Endothelial cell of umbilical vein (primary cell): ENCODE measurements around the gene MAP3K1. TPM values are rescaled to one million over a fixed set of nuclear protein-coding genes. Genes with fewer than 3 reads are reported as not detected.

ENCODE experiments used
- BruUV-seq: library from RNA; stranded (reverse); fragments of 400-500 nt; replicated peaks from 2 replicates; lab custom pipeline; 2021; lab: Mats Ljungman, UMichigan
- CTCF ChIA-PET: fragments of 300-600, 350-600 bp; sonication (Branson Sonifier 250); formaldehyde crosslinking; loops from one replicate; lab custom pipeline; 2021; ENCODE audit warnings: antibody characterized with exemption, inconsistent platforms; lab: Charles Lee
- POLR2A ChIA-PET: fragments of 300-600, 350-600 bp; sonication (Branson Sonifier 250); formaldehyde crosslinking; loops from one replicate; lab custom pipeline; 2021; ENCODE audit warnings: antibody characterized with exemption, inconsistent platforms; lab: Charles Lee
- DNase-seq: peaks from one replicate; pipeline ENCODE4 v3.0.0-alpha.2; 2011; ENCODE audit warnings: low read depth, low spot score
- FAIRE-seq: peaks from 2 replicates; lab custom pipeline; 2011; peaks lifted over from hg19 to GRCh38; lab: Jason Lieb, UNC
- H2AFZ ChIP-seq: 2 replicates; pipeline ENCODE4 v1.6.0; 2012; ENCODE audit warnings: low read depth, low read length, control low read depth, inconsistent platforms
- H3K27ac ChIP-seq: 2 replicates; pipeline ENCODE4 v1.5.1; 2011; ENCODE audit warnings: low read depth, mild to moderate bottlenecking, control low read depth, low read length, moderate library complexity; ENCODE audit not compliant: insufficient read depth
- H3K27me3 ChIP-seq, 2 experiments: 2 replicates each; pipeline versions ENCODE4 v1.6.0 to v1.6.1; 2011; ENCODE audit warnings: low read length in 2 of 2, mixed read lengths in 1 of 2; ENCODE audit not compliant: control insufficient read depth in 2 of 2, insufficient read depth in 2 of 2
- H3K36me3 ChIP-seq, 2 experiments: 2 replicates in 1 of 2; 3 replicates in 1 of 2; pipeline ENCODE4 v1.5.1; 2011; ENCODE audit warnings: low read length in 2 of 2, mild to moderate bottlenecking in 1 of 2, moderate library complexity in 1 of 2; ENCODE audit not compliant: control insufficient read depth in 2 of 2, insufficient read depth in 2 of 2; ENCODE audit errors: extremely low read depth in 1 of 2
- H3K4me1 ChIP-seq: 3 replicates; pipeline ENCODE4 v1.5.1; 2011; ENCODE audit warnings: mild to moderate bottlenecking, low read length; ENCODE audit not compliant: control insufficient read depth, insufficient read depth; ENCODE audit errors: extremely low read depth
- H3K4me2 ChIP-seq: 2 replicates; pipeline ENCODE4 v1.6.1; 2011; ENCODE audit warnings: low read length, control low read depth, mixed read lengths; ENCODE audit not compliant: insufficient read depth
- H3K4me3 ChIP-seq, 3 experiments: fragments of 200-600 bp in 1 of 3; sonication (generic), shearing (Covaris generic) in 1 of 3; replicated peaks in 1 of 3; 2 replicates each; pipeline ENCODE4 v1.5.1; 2011 to 2016; ENCODE audit warnings: control low read depth in 3 of 3, low read length in 3 of 3, mild to moderate bottlenecking in 2 of 3, inconsistent platforms in 1 of 3, low read depth in 1 of 3, moderate library complexity in 1 of 3; ENCODE audit not compliant: insufficient read depth in 1 of 3
- H3K79me2 ChIP-seq: 2 replicates; pipeline ENCODE4 v1.6.0; 2012; ENCODE audit warnings: low read length, inconsistent platforms; ENCODE audit not compliant: control insufficient read depth, insufficient read depth
- H3K9ac ChIP-seq: replicated peaks from 2 replicates; pipeline ENCODE3; 2011; ENCODE audit warnings: low read length, control low read depth; ENCODE audit not compliant: insufficient read depth; ENCODE audit errors: extremely low read depth
- H3K9me1 ChIP-seq: replicated peaks from 3 replicates; pipeline ENCODE4 v1.6.0; 2011; ENCODE audit warnings: mild to moderate bottlenecking, low read length; ENCODE audit not compliant: control insufficient read depth, insufficient read depth; ENCODE audit errors: extremely low read depth
- H3K9me3 ChIP-seq: replicated peaks from 2 replicates; pipeline ENCODE4 v1.5.1; 2012; ENCODE audit warnings: low read length, inconsistent platforms; ENCODE audit not compliant: control insufficient read depth, insufficient read depth
- H4K20me1 ChIP-seq: replicated peaks from 2 replicates; pipeline ENCODE3; 2011; ENCODE audit warnings: mild to moderate bottlenecking, low read length; ENCODE audit not compliant: control insufficient read depth, insufficient read depth; ENCODE audit errors: extremely low read depth
- EZH2 ChIP-seq: IDR thresholded peaks from 2 replicates; pipeline ENCODE4 v1.6.1; 2012; ENCODE audit warnings: borderline replicate concordance, low read depth, mild to moderate bottlenecking, moderate library complexity, low read length, inconsistent platforms; ENCODE audit not compliant: severe bottlenecking
- FOS ChIP-seq: IDR thresholded peaks from 2 replicates; pipeline ENCODE4 v1.6.1; 2011; ENCODE audit warnings: mild to moderate bottlenecking, low read length, moderate library complexity, borderline replicate concordance; ENCODE audit not compliant: insufficient read depth
- GATA2 ChIP-seq: IDR thresholded peaks from 2 replicates; pipeline ENCODE4 v1.7.0; 2011; ENCODE audit warnings: low read depth, mild to moderate bottlenecking, moderate library complexity, mixed read lengths, low read length; ENCODE audit not compliant: insufficient read length, insufficient read depth
- JUN ChIP-seq: IDR thresholded peaks from 2 replicates; pipeline ENCODE4 v1.6.1; 2011; ENCODE audit warnings: borderline replicate concordance, low read depth; ENCODE audit not compliant: insufficient read length, insufficient read depth
- MAX ChIP-seq: IDR thresholded peaks from 2 replicates; pipeline ENCODE4 v1.6.1; 2011; ENCODE audit not compliant: insufficient read depth, insufficient read length
- MYC ChIP-seq: IDR thresholded peaks from one replicate; pipeline ENCODE4 v1.6.1; 2011; ENCODE audit warnings: mild to moderate bottlenecking, low read depth, low read length
- POLR2A ChIP-seq: IDR thresholded peaks from 2 replicates; pipeline ENCODE4 v1.6.1; 2012; ENCODE audit warnings: low read depth, mild to moderate bottlenecking, control low read depth, low read length
- POLR2AphosphoS5 ChIP-seq: IDR thresholded peaks from 2 replicates; pipeline ENCODE4 v1.6.1; 2012; ENCODE audit warnings: low read depth, mild to moderate bottlenecking, control low read depth, low read length, moderate library complexity; ENCODE audit not compliant: insufficient read depth
- dilution Hi-C: fragments of 300-500 bp; cut with MboI; formaldehyde crosslinking; loops from one replicate; pipeline ENCODE4 v1.15.0; 2019; ENCODE audit warnings: low sequenced_read_pairs; ENCODE audit not compliant: extremely low pct_ligation_motif_present
- intact Hi-C: fragments of 100-400 bp; cut with micrococcal nuclease; formaldehyde crosslinking; loops from one replicate; pipeline ENCODE4 v1.10.0; 2022
- polyA plus RNA-seq, 4 experiments: library from polyadenylated mRNA; depleted of rRNA in 3 of 4; stranded (reverse) in 3 of 4; unstranded in 1 of 4; fragments of >200 nt; gene quantifications; 2 replicates each; pipeline versions ENCODE4 v1.2.1 to v1.2.3, GENCODE V29; 2011 to 2012; ENCODE audit warnings: missing spikeins in 1 of 4
- total RNA-seq: library from RNA; stranded (reverse); gene quantifications from 2 replicates; pipeline ENCODE4 v1.2.3, GENCODE V29; 2021
- TF ChIP-seq, protein P1 (sequence below), 2 donors: IDR thresholded peaks; 1 replicate in 1 of 2; 2 replicates in 1 of 2; pipeline ENCODE4 v1.5.1; 2011; ENCODE audit warnings: low read length in 2 of 2, mild to moderate bottlenecking in 2 of 2, moderate library complexity in 2 of 2, control low read depth in 1 of 2, inconsistent platforms in 1 of 2, low read depth in 1 of 2; ENCODE audit not compliant: insufficient read depth in 1 of 2; ENCODE audit errors: extremely low read depth in 1 of 2

Gene MAP3K1
- total and polyA plus RNA-seq, 2 donors (not counting 3 experiments of a cell fraction or from before 2014, with no cell fraction given), result 5.7 to 14.4 TPM

DNA sequence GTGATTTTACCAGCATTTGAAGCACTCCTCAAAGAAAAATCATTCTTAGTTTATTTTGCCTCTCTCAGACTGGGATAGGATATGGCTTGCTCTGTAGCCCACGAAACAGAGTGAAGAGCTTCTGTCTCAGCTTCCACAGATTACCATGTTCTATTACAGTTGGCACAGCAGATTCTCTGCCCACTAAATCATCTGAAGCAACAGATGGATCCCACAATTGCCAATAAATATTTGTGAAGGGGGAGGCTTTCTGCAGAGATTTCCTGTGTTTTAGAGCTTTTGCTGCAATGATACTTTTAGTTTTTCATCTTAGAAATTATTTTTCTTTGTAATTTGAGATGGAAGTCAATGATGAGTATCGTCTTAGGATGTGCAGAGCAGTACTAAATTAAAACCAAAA lies 12.3 kb upstream of the MAP3K1 start:
- dilution Hi-C loops (no loop called here), intact Hi-C loops (no loop called here)
- H3K4me2 ChIP-seq, result no peak overlapping the region
- H3K36me3 ChIP-seq, result no peaks in the 10 kb centered on the region
- no peak overlapping the region for H3K27ac ChIP-seq
- H4K20me1 ChIP-seq, result no peaks in the 10 kb centered on the region
- H3K9me1 ChIP-seq, result no peaks in the 10 kb centered on the region
- ChIA-PET CTCF (no interaction called here), POLR2A (no interaction called here)
- H2AFZ ChIP-seq, result no peak overlapping the region
- no peak overlapping the region for H3K9ac ChIP-seq
- TF ChIP-seq EZH2, result no peak
- TF ChIP-seq MYC, result no peak
- no peak for TF ChIP-seq GATA2
- TF ChIP-seq, protein P1, sequence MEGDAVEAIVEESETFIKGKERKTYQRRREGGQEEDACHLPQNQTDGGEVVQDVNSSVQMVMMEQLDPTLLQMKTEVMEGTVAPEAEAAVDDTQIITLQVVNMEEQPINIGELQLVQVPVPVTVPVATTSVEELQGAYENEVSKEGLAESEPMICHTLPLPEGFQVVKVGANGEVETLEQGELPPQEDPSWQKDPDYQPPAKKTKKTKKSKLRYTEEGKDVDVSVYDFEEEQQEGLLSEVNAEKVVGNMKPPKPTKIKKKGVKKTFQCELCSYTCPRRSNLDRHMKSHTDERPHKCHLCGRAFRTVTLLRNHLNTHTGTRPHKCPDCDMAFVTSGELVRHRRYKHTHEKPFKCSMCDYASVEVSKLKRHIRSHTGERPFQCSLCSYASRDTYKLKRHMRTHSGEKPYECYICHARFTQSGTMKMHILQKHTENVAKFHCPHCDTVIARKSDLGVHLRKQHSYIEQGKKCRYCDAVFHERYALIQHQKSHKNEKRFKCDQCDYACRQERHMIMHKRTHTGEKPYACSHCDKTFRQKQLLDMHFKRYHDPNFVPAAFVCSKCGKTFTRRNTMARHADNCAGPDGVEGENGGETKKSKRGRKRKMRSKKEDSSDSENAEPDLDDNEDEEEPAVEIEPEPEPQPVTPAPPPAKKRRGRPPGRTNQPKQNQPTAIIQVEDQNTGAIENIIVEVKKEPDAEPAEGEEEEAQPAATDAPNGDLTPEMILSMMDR (IDR thresholded peaks at IDR 0.05; ENCODE audit: extremely low read depth in 1 of 2, insufficient read depth in 1 of 2, low read depth in 1 of 2, low read length in 2 of 2), result no peak
- TF ChIP-seq POLR2AphosphoS5, result no peak
- no peak for TF ChIP-seq FOS
- TF ChIP-seq JUN, result no peak
- TF ChIP-seq MAX, result no peak
- TF ChIP-seq POLR2A, result no peak
- FAIRE-seq (no peak), DNase-seq (no peak)
- no peaks in the 10 kb centered on the region for H3K79me2 ChIP-seq
- H3K4me3 ChIP-seq, result no peak overlapping the region
- H3K9me3 ChIP-seq, result no peaks in the 10 kb centered on the region
- H3K27me3 ChIP-seq, result peaks cover 5 to 6% of the 10 kb centered on the region in 2 experiments
- BruUV-seq, result no TSS peak
- H3K4me1 ChIP-seq, result no peaks in the 10 kb centered on the region
